Measurements from ENCODE around the gene CLASP2.
"Not testable (repeated sequence)": the region's sequence is repeated elsewhere in the genome, so short reads cannot be mapped to it uniquely, and the experiment has no call there.

The CLASP2 gene

DNA sequence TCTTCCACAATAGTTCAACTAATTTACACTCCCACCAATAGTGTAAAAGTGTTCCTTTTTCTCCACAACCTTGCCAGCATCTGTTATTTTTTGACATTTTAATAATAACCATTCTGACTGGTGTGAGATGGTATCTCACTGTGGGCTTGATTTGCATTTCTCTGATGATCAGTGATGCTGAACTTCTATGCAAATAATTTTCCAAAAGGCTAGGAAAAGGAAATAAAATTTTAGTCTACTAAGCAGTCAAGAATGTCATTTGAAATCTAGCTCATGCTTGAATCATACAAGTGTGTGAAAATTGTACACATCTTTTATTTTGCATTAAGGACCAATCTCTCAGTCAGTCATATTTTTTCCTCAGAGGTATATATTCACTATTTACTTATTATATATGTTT is 176.1 kb downstream of the CLASP2 start:
- no peak for DNase-seq (ENCODE audit: low read depth)

DNA sequence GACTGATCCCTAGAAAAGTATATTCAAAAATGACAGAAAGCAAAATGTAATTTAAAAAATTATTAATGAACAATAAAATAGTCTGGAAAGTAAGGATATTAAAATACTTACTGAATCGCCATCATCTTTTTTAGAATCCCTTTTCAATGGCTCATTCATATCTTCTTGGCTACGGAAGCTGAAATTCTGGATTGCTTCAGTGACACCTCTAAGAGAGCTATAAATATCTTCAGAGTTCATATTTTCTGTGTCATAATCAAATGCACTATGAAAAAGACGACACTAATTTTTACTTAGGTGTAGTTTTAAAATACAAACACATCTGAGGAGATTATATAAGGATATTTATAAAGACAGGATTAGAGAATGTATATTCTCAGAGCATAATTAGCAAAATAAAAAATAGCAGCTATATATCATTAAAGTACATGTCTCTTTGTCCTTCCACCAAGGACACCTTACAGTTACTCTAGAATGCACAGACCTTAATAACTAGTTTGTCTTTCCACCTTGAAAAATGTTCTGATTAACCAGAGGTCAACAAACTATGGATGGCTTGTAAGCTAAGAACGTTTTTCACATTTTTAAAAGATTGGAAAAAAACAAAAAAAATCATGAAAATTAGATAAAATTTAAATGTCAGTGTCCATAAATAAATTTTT is 179.2 kb downstream of the CLASP2 start:
- DNase-seq (ENCODE audit: low read depth) = no peak

DNA sequence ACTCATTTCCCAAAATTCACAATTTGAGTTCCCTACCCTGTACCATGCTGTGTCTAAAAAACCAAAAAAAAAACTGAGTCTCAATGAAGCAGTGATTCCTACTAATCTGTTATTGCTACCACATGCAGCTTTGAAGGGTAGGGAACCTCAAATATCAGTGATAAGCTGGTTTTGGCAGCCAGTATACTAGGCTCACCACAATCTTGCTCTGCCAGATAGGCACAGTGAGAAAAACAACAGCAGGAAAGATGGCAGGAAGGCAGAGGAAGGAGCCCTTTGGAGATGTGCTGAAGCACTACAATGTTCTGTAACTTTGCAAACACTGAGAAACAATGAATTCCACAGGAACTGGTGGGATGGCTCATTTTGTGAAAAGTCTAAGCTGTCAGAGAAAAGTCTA is 180.9 kb downstream of the CLASP2 start:
- no peak for DNase-seq (ENCODE audit: low read depth)

DNA sequence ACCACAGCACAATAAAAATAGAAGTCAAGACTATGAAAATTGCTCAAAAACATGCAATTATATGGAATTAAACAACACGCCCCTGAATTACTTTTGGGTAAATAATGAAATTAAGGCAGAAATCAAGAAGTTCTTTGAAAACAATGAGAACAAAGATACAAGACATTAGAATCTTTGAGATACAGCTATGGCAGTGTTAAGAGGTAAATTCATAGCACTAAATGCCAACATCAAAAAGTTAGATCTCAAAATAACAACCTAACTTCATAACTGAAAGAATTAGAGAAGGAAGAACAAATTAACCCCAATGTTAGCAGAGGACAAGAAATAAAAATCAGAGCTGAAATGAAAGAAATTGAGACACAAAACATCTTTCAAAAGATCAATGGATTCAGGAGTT is 191.3 kb downstream of the CLASP2 start:
- DNase-seq (ENCODE audit: low read depth) = no peak

DNA sequence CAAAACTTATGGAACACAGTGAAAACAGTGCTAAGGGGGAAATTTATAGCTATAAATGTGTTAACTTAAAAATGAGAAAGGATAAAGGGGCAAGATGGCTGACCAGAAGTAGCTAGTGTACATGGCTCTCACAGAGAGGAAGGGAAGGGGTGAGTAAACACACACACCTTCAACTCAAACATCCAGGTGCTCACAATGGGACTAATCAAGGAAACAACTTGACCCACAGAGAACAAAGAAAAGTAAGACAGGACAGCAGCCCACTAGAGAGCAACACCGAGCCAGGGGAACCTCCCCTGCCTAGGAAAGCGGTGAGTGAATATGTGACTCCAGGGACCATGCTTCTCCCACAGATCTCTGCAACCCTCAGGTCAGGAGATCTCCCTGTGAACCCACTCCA is 192.8 kb downstream of the CLASP2 start:
- no peak for DNase-seq (ENCODE audit: low read depth)

DNA sequence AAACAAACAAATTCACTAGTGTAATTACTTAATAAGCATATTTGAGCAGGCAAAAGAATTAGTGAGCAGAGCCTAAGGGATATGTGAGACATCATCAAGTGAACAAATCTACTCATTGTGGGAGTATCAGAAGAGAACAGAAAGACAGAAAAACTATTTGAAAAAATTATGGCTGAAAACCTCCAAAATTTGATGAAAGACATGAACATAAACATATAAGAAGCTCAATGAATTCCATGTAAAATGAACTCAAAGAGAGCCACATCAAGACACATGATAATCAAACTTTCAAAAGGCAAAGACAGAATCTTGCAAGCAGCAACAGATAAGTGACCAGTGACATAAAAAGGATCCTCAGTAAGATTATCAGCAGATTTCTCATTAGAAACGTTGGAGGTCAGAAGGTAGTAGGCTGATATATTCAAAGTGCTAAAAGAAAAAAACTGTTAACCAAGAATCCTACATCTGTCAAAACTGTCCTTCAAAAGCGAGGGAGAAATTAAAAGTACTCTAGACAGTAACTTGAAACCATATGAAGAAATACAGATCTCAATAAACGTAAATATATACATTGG is 194.9 kb downstream of the CLASP2 start:
- no peak for DNase-seq (ENCODE audit: low read depth)

DNA sequence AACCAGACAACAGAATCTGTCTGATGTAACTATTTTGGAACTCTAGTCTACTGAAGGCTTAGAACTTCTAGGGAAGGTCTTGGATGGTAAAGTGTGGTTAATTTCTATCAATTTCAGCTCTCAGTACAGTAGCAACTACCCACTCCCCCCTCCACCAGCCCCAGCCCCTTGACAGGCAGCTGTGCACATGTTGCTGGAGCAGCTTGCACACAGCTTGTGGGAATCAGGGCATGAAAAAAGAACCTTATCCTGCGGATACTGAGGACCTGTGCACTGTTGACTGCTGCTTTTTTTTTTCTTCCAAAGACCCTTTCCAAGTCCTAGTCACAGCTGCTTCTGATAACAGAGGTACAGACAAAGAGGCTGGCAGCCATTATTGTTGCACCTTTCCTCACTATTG is 196.3 kb downstream of the CLASP2 start:
- DNase-seq (ENCODE audit: low read depth) = no peak

DNA sequence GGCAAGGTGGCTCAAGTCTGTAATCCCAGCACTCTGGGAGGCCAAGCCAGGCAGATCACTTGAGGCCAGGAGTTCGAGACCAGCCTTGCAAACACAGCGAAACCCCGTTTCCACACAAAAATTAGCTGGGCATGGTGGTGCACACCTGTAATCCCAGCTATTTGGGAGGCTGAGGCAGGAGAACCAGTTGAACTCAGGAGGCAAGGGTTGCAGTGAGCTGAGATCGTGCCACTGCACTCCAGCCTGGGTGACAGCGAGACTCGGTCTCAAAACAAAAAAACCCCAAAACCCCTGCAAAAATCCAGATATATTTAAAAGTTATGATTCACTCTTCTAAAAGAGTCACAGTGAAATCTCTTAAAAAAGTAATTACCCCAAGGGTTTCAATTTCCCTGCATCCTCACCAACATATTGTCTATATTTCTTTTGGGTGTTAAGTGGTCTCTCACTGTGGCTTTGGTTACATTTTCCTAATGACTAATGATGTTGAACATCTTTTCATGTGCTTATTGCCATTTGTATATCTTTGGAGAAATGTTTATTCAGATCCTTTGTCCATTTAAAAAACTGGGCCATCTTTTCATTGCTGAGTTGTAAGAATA is 204.7 kb downstream of the CLASP2 start:
- DNase-seq (ENCODE audit: low read depth) = no peak

DNA sequence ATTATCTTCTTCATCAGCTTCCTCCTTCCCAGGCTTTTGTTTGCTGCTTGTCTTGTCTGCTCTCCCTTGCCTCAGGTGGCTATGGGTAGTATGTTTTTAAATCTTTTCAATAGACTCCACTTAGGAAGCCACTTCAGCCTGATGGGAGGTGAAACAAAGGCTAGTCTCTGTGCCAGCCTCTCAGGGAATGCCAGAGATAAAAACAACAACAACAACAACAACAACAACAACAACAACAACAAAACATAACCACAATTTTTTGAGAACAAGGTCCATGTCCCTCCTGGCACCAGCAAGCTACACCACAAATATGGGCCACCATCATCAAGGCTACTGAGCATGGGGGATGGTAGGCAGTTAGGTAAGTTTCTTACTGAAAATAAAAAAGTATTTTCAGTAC is 213.0 kb downstream of the CLASP2 start:
- no peak for DNase-seq (ENCODE audit: low read depth)

DNA sequence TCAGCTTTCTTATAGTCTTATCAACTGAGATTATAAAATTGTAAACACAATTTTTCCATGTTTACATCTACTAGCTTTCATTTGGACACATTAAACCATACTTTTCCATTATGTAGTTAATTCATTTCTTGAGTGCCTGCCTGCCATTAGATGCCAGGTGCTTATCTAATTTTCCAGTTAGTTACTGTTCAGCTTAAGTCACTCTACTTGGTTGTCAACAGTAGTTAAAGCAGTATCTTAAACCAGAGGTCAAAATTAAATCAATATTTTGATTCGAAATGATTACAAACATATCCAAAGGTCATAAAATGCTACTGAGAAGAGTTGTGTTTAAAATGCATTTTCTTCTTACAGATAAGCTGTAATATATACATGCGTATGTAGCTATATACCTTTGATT is 221.6 kb downstream of the CLASP2 start:
- DNase-seq (ENCODE audit: low read depth) = no peak

DNA sequence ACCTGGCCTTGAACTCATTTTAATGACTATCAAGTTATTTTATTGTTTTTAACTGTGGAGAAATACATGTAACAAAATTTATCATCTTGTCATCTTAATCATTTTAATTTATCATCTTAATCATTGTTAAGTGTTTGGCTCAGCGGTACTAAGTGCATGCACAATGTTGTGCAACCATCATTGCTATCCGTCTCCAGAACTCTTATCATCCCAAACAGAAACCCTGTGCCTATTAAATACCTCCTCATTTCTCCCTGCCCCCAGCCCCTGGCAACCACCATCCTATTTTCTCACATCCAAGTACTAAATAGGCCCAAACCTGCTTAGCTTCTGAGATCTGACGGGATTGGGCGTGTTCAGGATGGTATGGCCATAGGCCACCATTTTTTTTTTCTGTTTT is 226.3 kb downstream of the CLASP2 start:
- no peak for DNase-seq (ENCODE audit: low read depth)

DNA sequence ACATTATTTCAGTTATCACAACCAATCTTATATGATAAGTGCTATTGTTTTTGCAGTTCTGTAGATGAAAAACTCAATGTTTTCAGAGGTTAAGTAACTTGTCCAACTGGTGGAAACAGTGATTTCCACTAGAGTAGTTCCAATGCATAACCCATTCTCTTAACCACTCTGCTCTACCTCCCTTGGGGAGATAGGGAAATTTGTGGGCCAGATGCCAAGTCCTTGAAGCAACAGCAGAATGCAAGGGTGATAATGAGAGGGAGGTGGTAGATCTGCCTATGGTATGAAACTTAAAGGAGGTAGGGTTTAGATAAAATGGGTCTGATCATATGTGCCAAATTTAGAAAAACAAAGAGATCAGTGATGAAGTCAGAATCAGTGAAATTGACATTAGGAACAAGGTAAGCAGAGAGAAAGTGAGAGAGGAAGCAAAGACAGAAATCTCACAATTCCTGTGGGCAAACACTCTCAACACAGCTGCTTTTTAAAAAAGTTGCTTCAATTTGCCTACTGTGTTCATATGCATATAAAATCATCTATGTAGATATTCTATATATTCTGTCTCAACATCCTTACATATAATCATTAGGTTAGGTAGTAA is 227.3 kb downstream of the CLASP2 start:
- no peak for DNase-seq (ENCODE audit: low read depth)

DNA sequence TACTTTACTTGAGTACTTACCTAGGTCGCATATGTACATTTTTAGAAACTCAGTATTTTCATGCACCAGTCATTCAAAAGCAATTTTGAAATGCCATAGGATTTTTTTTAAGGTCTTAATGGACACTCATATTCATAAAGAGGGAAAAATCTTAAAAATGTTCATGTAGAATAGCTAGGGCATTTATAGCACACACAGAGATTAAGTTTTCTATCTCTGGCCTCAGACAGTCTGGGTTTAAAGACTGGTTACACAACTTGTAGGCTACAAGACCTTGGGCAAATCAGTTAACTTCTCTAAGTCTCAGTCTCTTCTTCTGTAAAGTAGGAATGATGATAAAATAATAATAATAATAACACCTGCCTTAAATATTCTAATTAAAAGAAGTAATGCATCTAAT is 229.4 kb downstream of the CLASP2 start:
- no peak for DNase-seq (ENCODE audit: low read depth)

DNA sequence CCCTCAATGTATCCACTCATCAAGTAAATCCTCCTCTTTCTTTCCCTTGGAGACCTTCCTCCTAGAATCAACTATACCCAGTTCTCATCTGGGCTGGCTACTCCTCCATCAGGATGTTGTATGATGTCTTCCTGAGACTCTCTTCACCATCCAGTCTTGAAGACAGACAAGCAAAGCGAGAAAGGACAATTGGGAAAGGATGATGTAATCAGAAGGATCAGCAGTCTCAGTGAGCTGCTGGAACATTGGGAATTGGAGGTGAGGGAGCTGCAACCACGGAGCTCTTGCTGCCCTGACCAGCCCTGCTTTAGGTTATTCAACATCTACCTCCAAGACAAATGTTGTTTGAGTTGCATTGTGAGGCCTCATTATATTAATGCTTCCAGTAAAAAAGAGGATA is 229.8 kb downstream of the CLASP2 start:
- no peak for DNase-seq (ENCODE audit: low read depth)

DNA sequence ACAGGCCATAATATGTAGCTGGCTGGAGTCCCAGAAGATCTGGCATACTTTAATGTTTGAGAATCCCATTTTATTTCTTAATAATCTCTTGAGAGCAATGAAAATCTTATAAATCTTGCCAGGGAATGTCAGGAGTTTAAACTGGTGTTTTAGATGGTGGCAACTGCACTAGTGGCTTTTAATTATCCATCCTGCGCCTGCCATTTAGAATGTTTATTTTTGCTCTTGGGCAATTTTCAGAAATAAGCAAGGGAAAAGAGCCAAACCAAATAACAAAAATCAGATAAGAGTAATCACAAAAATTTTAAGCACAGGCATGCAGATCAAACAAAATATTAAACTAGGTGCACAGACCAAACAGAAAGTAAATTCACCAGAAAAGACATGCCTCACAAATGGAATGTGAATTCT is 235.9 kb downstream of the CLASP2 start:
- no peak for DNase-seq (ENCODE audit: low read depth)

DNA sequence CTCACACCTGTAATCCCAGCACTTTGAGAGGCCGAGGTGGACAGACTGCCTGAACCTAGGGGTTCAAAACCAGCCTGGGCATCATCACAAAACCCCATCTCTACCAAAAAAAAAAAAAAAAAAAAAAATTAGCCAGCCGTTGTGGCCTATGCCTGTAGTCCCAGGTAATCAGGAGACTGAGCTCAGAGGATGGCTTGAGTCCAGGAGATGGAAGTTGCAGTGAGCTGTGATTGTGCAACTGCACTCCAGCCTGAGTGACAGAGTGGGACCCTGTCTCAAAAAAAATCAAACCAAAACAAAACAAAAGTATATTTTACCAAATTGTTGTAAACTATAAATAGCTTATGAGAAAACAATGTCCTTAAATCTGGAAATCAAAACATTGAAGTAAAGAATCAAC is 243.2 kb downstream of the CLASP2 start:
- DNase-seq (ENCODE audit: low read depth) = no peak

DNA sequence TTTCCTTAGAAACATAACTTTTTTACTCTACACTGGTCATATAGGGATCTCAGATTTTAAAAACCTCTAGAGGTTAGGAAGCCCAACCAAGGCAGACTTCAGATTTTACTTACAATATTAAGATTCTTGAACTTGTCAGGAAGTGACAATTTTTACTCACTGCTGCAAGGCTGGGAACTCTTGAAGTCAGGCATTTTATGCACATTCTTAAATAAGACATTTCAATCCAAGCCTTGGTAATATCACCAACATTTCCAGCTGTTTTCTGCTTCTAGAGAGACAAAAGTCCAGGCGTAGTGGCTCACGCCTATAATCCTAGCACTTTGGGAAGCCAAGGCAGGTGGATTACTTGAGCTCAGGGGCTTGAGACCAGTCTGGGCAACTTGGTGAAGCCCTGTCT is 244.2 kb downstream of the CLASP2 start:
- no peak for DNase-seq (ENCODE audit: low read depth)

DNA sequence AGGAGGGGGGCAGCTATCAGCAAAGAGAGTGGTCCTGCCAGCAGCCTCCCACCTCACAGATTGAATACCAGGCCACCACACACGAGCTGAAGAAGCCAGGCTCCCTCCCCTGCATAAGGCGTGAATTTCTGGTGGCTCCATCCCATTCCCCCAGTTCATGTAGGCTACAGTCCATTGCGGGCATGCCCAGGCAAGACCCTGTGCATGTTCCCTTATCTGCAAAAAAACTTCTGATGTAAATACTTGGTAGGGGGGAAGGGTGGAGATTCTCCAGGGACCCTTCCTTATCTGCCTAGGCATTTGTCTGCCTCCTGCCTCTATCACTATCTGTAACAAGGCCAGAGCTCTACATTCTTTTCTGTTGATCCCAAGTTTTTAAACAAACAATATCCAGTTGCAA is 250.3 kb downstream of the CLASP2 start:
- no peak for DNase-seq (ENCODE audit: low read depth)

DNA sequence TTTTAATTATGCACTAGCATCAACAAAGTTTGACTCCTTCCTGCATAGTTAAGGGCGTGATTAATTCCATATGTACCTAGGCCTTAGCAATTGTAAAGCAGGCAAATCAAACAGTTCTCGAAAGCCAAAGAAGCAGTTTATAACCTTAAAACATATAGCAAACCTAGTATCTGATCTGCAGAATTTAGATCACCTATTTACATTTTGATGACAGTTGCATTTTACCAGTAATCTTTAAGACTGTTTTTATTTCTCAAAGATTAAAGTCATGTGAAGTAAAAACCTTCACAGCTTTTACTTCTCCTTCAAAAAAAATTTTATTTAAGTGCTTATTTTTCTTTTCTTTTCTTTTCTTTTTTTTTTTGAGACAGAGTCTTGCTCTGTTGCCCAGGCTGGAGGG is 257.0 kb downstream of the CLASP2 start:
- no peak for DNase-seq (ENCODE audit: low read depth)

DNA sequence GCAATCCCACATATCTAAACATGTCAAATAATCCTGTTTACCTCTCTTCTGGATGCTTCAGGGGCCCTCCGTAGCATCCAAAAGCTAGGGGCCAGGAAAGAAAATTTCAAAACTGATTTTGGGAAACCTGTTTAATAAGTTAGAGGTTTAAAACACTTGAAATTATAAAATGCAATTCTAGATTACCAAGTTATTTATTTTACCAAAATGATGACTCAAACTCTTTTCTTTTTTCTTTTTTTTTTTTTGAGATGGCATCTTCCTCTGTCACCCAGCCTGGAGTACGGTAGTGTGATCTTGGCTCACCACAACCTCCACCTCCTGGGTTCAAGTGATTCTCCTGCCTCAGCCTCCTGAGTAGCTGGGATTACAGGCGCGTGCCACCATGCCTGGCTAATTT is 258.5 kb downstream of the CLASP2 start:
- not testable (repeated sequence) for DNase-seq (ENCODE audit: low read depth)

DNA sequence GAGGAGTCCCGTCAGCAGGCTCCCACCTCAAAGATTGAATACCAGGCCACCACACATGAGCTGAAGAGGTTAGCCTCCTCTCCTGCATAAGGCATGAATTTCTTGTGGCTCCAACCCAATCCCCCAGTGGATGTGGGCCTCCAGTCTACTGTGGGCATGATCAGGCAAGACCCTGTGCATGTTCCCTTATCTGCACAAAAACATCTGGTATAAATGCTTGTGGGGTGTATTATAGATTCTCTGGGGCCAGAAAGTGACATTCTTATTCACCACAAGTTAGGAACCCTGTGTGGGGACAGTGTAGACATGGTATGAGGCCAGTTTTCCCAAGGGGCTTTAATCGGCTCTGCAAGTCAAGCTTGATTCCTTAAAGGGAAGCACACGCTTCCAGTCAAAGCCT is 259.6 kb downstream of the CLASP2 start:
- DNase-seq (ENCODE audit: low read depth) = no peak

DNA sequence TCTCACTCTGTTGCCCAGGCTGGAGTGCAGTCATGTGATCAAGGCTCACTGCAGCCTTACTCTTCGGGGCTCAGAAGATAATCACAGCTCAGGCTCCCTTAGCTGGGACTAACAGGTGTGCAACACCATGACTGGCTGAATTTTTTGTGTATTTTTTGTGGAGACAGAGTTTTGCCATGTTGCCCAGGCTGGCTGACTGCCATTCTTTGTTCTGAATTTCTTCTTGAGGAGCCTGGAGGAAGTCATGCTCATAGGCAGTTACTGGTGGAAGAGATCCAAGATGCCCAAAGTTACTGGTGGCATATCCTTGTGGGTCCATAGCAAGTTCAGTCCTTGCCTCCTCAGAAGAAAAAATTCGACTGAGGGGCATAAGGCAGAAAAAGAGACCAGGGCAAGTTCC is 261.3 kb downstream of the CLASP2 start:
- DNase-seq (ENCODE audit: low read depth) = no peak

DNA sequence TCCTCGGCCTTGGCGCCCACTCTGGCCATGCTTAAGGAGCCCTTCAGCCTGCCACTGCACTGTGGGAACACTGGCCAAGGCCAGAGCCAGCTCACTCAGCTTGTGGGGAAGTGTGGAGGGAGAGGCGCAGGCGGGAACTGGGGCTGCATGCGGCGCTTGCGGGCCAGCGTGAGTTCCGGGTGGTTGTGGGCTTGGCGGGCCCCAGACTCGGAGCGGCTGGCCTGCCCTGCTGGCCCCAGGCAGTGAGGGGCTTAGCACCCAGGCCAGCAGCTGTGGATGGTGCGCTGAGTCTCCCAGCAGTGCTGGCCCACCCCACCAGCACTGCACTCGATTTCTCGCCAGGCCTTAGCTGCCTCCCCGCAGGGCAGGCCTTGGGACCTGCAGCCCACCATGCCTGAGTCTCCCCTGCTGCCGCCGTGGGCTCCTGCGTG is 264.7 kb downstream of the CLASP2 start:
- DNase-seq (ENCODE audit: low read depth) = no peak

DNA sequence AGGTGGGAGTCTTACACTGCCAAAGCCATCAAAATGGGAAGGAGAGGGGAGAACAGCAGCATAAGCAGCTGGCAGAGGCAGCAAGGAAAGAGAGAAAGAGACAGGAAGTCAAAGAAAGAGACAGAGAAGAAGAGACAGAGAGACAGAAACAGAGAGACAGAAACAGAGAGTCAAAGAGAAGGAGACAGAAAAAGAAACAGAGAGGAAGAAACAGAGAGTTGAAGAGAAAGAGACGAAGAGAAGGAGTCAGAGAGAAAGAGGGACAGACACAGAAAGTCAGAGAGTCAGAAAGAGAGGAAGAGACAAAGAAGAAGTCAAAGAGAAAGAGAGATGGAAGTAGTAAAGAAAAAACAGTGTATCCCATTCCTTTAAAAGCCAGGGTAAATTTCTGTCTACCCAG is 266.1 kb downstream of the CLASP2 start:
- not testable (repeated sequence) for DNase-seq (ENCODE audit: low read depth)

Measured in stimulated activated CD4-positive, alpha-beta T cell treated with anti-CD3 and anti-CD28 coated beads, Interleukin-2, amount 100 ng/mL, for 4 hours (primary cell).